ENCODE results near the gene ABCG1.

DNA sequence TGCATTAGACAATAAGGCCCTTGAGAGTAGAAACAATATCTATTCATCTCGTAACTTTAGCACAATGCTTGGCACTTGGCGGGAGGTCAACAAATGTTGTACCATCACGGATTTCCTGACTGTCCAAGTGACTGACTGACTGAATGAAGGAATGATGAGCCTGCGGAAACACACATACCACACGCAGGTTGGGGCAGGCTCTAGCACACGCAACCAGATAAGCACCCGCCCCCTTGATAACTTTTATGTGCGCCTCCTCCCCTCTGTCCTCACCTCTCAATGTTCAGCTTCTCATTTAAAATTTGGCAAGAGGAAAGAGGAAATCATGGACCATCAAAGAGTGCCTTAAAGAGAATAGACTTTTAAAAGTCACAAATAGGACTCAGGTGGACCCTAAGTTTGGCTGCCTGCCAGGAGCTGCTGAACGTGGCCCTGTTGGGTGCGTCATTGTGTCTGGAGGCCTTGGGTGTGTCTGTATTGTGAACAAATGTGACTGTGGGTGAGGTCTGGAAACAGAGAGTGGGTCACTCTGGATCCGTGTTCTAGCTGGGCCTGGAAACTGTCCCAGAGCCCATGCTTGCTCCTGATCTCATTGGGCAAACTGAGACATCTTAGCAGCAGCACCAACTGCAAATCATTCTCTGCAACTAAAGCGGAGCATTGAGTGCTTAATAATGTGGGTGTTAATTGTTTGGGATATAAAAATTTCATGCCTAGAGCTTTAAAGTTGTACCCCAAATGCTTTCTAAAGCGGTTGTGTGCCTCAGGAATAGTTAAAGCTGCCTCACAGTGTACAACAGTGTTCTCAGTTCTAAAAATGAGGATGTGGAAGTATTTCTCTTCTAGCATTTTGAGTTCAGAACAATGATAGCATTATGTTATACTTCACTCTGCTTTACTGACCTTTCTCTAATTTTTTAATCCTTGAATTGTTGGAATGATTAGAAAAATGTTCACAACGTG, 47.6 kb upstream of the ABCG1 start:
- no peak for TF ChIP-seq RARB (CRISPR knock-in tag; IDR thresholded peaks at IDR 0.05)
- no peak for TF ChIP-seq GLIS3 (CRISPR knock-in tag; IDR thresholded peaks at IDR 0.05)
- TF ChIP-seq BACH2 (CRISPR knock-in tag; IDR thresholded peaks at IDR 0.05; ENCODE audit: borderline replicate concordance): no peak
- no peak for TF ChIP-seq CSDC2 (CRISPR knock-in tag; IDR thresholded peaks at IDR 0.05)
- TF ChIP-seq PATZ1 (CRISPR knock-in tag; IDR thresholded peaks at IDR 0.05; ENCODE audit: borderline replicate concordance): no peak
- no peak for TF ChIP-seq PPARA (CRISPR knock-in tag; IDR thresholded peaks at IDR 0.05; ENCODE audit: borderline replicate concordance)
- TF ChIP-seq ZNF565 (CRISPR knock-in tag; conservative IDR thresholded peaks at IDR 0.05; ENCODE audit: low read depth): no peak
- no peak for TF ChIP-seq CREB5 (CRISPR knock-in tag; IDR thresholded peaks at IDR 0.05; ENCODE audit: low read depth)
- no peak for TF ChIP-seq ARNTL (CRISPR knock-in tag; IDR thresholded peaks at IDR 0.05; ENCODE audit: borderline replicate concordance, low read depth)
- TF ChIP-seq ZFP3 (CRISPR knock-in tag; IDR thresholded peaks at IDR 0.05): no peak
- no peak for TF ChIP-seq ZFP30 (CRISPR knock-in tag; IDR thresholded peaks at IDR 0.05)

Data from SK-N-SH treated with all-trans-retinoic acid at 6 μM for 48 hours (cell line).